K562 (cell line): ENCODE measurements around the gene TP73. TPM values are rescaled to one million over a fixed set of nuclear protein-coding genes. Genes with fewer than 3 reads are reported as not detected.
A peak's percentile ranks its signal among the peaks of the same experiment; 100 is the strongest.

Experiments
- ATAC-seq: fragments of 200-7000 bp; cut with Tn5 transposase; 3 replicates; pipeline ENCODE4 v1.9.1; 2020; ENCODE audit warnings: moderate library complexity
- BruUV-seq: library from RNA; stranded (reverse); fragments of 400-500 nt; replicated peaks from 2 replicates; lab custom pipeline; 2021; lab: Mats Ljungman, UMichigan
- CTCF ChIA-PET: fragments of 300-600 bp; formaldehyde crosslinking; extraction: SDS; loops from one replicate; lab custom pipeline; 2021; ENCODE audit warnings: low intra/inter-chr PET ratio; lab: Yijun Ruan, JAX
- POLR2A ChIA-PET: fragments of 300-600, 350-650 bp; sonication (Branson Sonifier 250); formaldehyde crosslinking; extraction: SDS; loops from one replicate; lab custom pipeline; 2021; ENCODE audit warnings: antibody characterized with exemption, inconsistent platforms; lab: Yijun Ruan, JAX
- DNase-seq, 4 experiments: peaks; one replicate each; pipeline versions ENCODE4 v3.0.0 to v3.0.0-alpha.2; 2011 to 2018; ENCODE audit warnings: low spot score in 3 of 4, mixed read lengths in 3 of 4; ENCODE audit errors: extremely low read depth in 1 of 4
- FAIRE-seq: peaks from 2 replicates; lab custom pipeline; 2011; peaks lifted over from hg19 to GRCh38; lab: Jason Lieb, UNC
- H2AFZ ChIP-seq: 2 replicates; pipeline ENCODE4 v1.6.0; 2011; ENCODE audit warnings: low read depth, low read length, control low read depth, inconsistent platforms
- H3K27ac ChIP-seq: fragments of 200-600 bp; 3 replicates; pipeline ENCODE4 v1.8.0; 2011; ENCODE audit warnings: low read depth, mild to moderate bottlenecking, control low read depth, inconsistent platforms, low read length, moderate library complexity, mixed read lengths; ENCODE audit errors: extremely low read depth
- H3K27me3 ChIP-seq, 2 experiments: fragments of 300-600 bp in 1 of 2; 2 replicates in 1 of 2; 3 replicates in 1 of 2; pipeline versions ENCODE4 v1.6.0 to v1.8.0; 2011; ENCODE audit warnings: inconsistent platforms in 2 of 2, low read length in 2 of 2, mild to moderate bottlenecking in 1 of 2, mixed read lengths in 1 of 2, moderate library complexity in 1 of 2; ENCODE audit not compliant: control insufficient read depth in 2 of 2, insufficient read depth in 2 of 2
- H3K36me3 ChIP-seq: fragments of 300-600 bp; 3 replicates; pipeline ENCODE4 v1.8.0; 2011; ENCODE audit warnings: mild to moderate bottlenecking, low read length, inconsistent platforms; ENCODE audit not compliant: control insufficient read depth, insufficient read depth
- H3K4me1 ChIP-seq, 2 experiments: fragments of 200-600 bp in 1 of 2; replicated peaks in 1 of 2; 2 replicates in 1 of 2; 3 replicates in 1 of 2; pipeline versions ENCODE4 v1.5.1 to v1.8.0; 2011; ENCODE audit warnings: inconsistent platforms in 2 of 2, low read length in 2 of 2, mild to moderate bottlenecking in 1 of 2, mixed read lengths in 1 of 2, moderate library complexity in 1 of 2; ENCODE audit not compliant: control insufficient read depth in 2 of 2, insufficient read depth in 2 of 2
- H3K4me2 ChIP-seq: 2 replicates; pipeline ENCODE4 v1.6.1; 2011; ENCODE audit warnings: low read length, control low read depth, inconsistent platforms, mixed read lengths; ENCODE audit not compliant: insufficient read depth
- H3K4me3 ChIP-seq: fragments of 200-600 bp; sonication (generic), shearing (Covaris generic); 2 replicates; pipeline ENCODE4 v1.5.1; 2016; ENCODE audit warnings: control low read depth, inconsistent platforms
- H3K79me2 ChIP-seq: fragments of 200-600 bp; 3 replicates; pipeline ENCODE4 v1.8.0; 2011; ENCODE audit warnings: low read length, inconsistent platforms; ENCODE audit not compliant: control insufficient read depth, insufficient read depth
- H3K9ac ChIP-seq, 2 experiments: 2 replicates each; pipeline versions ENCODE4 v1.6.0 to v1.6.1; 2011; ENCODE audit warnings: low read depth in 2 of 2, low read length in 2 of 2, control low read depth in 1 of 2, inconsistent platforms in 1 of 2, mild to moderate bottlenecking in 1 of 2, mixed read lengths in 1 of 2; ENCODE audit not compliant: insufficient read depth in 1 of 2
- H3K9me1 ChIP-seq: one replicate; pipeline ENCODE4 v1.6.0; 2011; ENCODE audit warnings: inconsistent platforms, mild to moderate bottlenecking, low read length, moderate library complexity; ENCODE audit not compliant: control insufficient read depth, insufficient read depth
- H3K9me3 ChIP-seq: replicated peaks from 2 replicates; pipeline ENCODE4 v1.5.1; 2011; ENCODE audit warnings: low read depth, low read length, inconsistent platforms; ENCODE audit not compliant: control insufficient read depth, insufficient read depth
- H4K20me1 ChIP-seq: replicated peaks from 2 replicates; pipeline ENCODE4 v1.6.1; 2011; ENCODE audit warnings: low read length, inconsistent platforms, mixed read lengths; ENCODE audit not compliant: control insufficient read depth, insufficient read depth
- E2F1 ChIP-seq: sonication (generic); formaldehyde crosslinking; IDR thresholded peaks from 2 replicates; pipeline ENCODE4 v1.8.1; 2023; ENCODE audit warnings: mild to moderate bottlenecking, missing genetic modification reagents, moderate library complexity
- GTF2E2 ChIP-seq: fragments of 200-800 bp; sonication (Bioruptor generic); IDR thresholded peaks from 2 replicates; pipeline ENCODE4 v1.6.1; 2016; ENCODE audit warnings: missing genetic modification characterization, missing compliant biosample characterization
- HINFP ChIP-seq: fragments of 450-650 bp; conservative IDR thresholded peaks from 2 replicates; pipeline ENCODE4 v1.6.1; 2016; ENCODE audit warnings: missing genetic modification characterization, low read depth, mild to moderate bottlenecking, control low read depth, missing compliant biosample characterization
- TAF1 ChIP-seq: IDR thresholded peaks from 2 replicates; pipeline ENCODE4 v1.6.1; 2011; ENCODE audit warnings: mild to moderate bottlenecking, low read length, moderate library complexity; ENCODE audit not compliant: insufficient read depth, control insufficient read depth, severe bottlenecking; ENCODE audit errors: extremely low read depth
- UBTF ChIP-seq, 2 experiments: IDR thresholded peaks; 2 replicates each; pipeline ENCODE4 v1.6.1; 2012; ENCODE audit warnings: improper control_type of control experiment in 2 of 2, low read depth in 2 of 2, low read length in 2 of 2, borderline replicate concordance in 1 of 2
- USF1 ChIP-seq: sonication (generic); formaldehyde crosslinking; IDR thresholded peaks from 2 replicates; pipeline ENCODE4 v1.9.0; 2022; ENCODE audit warnings: mild to moderate bottlenecking, missing genetic modification reagents
- USF2 ChIP-seq: sonication (generic); formaldehyde crosslinking; IDR thresholded peaks from 2 replicates; pipeline ENCODE4 v1.5.0; 2020; ENCODE audit warnings: missing genetic modification reagents
- VEZF1 ChIP-seq: fragments of 200-800 bp; sonication (Bioruptor generic); IDR thresholded peaks from 2 replicates; pipeline ENCODE4 v1.6.1; 2017; ENCODE audit warnings: missing genetic modification characterization, missing compliant biosample characterization
- WGBS: fragments of 100-300 bp; shearing (Covaris generic); methylation state at CpG from one replicate; pipeline ENCODE4 v1.1.6; 2016; ENCODE audit warnings: low coverage, mixed read lengths; ENCODE audit not compliant: insufficient coverage; ENCODE audit errors: missing lambda C conversion rate; 5-methylcytosine and 5-hydroxymethylcytosine counted together
- in situ Hi-C: fragments of 300-500 bp; cut with MboI; formaldehyde crosslinking; loops from 4 replicates; pipeline ENCODE4 v1.15.0; 2018; ENCODE audit warnings: inconsistent platforms, mixed read lengths
- intact Hi-C: fragments of 100-400 bp; cut with micrococcal nuclease; formaldehyde crosslinking; loops from 2 replicates; pipeline ENCODE4 v1.14.2; 2022
- polyA plus RNA-seq, 8 experiments: library from polyadenylated mRNA; depleted of rRNA in 4 of 8; stranded (reverse) in 5 of 8; unstranded in 3 of 8; fragments of >200 nt; fragmentation: Nextera tagmentation in 2 of 8; fragmentation: Illumina TruSeq in 1 of 8; extraction: Ambion mirVana in 2 of 8; extraction: Trizol in 1 of 8; gene quantifications; 2 replicates each; pipeline versions ENCODE4 v1.2.1 to v1.2.3, GENCODE V29; 2011 to 2014; ENCODE audit warnings: inconsistent platforms in 1 of 8, missing spikeins in 1 of 8
- total RNA-seq, 7 experiments: library from RNA; depleted of rRNA in 6 of 7; stranded (reverse); fragments of >200 nt in 6 of 7; fragmentation: Illumina TruSeq in 2 of 7; extraction: Trizol in 2 of 7; gene quantifications; 2 replicates each; pipeline versions ENCODE4 v1.2.1 to v1.2.3, GENCODE V29; 2011 to 2021; ENCODE audit warnings: low replicate concordance in 1 of 7

Gene TP73
- total and polyA plus RNA-seq, 9 of the 15 experiments (the other 6 are each of a cell fraction or from before 2014, with no cell fraction given): 0.07 to 1.6 (median 0.40) TPM; not detected in 2

- FAIRE-seq (no peak), DNase-seq (no peak), ATAC-seq (no peak)
- Histone ChIP-seq H3K9me3 (no peaks in the 10 kb centered on the region), H4K20me1 (peaks cover 42% of the 10 kb centered on the region), H3K4me3 (no peak overlapping the region), H3K27ac (no peak overlapping the region), H3K36me3 (no peaks in the 10 kb centered on the region), H3K79me2 (no peaks in the 10 kb centered on the region), H2AFZ (no peak overlapping the region), H3K4me2 (no peak overlapping the region), H3K27me3 (peaks cover 25 to 85% of the 10 kb centered on the region in 2 experiments; a peak in 4 of 5 replicates), H3K9ac (no peak overlapping the region), H3K4me1 (peaks cover 0 to 57% of the 10 kb centered on the region in 2 experiments; a peak in 3 of 5 replicates), H3K9me1 (peaks cover 4% of the 10 kb centered on the region)
- intact Hi-C loops (no loop called here), in situ Hi-C loops (no loop called here)
- 1% methylated on average over 27 of the region's 33 CpGs for WGBS
- TF ChIP-seq HINFP (peak; percentile 48; the same call in 1 of the 2 replicates), USF2 (peak; percentile 60), E2F1 (CRISPR knock-in tag) (no peak), TAF1 (no peak), USF1 (peak; percentile 60), UBTF (IDR thresholded peaks at IDR 0.05; ENCODE audit: borderline replicate concordance in 1 of 2, low read depth in 2 of 2, low read length in 2 of 2) (0 out of 4 replicates have a peak, but pooled peaks of 1 of the 2 experiments have one; percentile 23), GTF2E2 (0 out of 2 replicates have a peak, but pooled peaks have one; percentile 1), VEZF1 (CRISPR knock-in tag) (peak; percentile 46; the same call in 1 of the 2 replicates)
- BruUV-seq: no TSS peak
- ChIA-PET POLR2A (no interaction called here), CTCF (no interaction called here)
Observed at GRCh38 chr1:3717041-3717714, 64.9 kb downstream of the TP73 start.
